NCI-H82 (cell line): ENCODE results near the gene ZNF423.

Experiments used
- DNase-seq: peaks from one replicate; lab custom pipeline; 2025; lab: John Stamatoyannopoulos, UW

Gene ZNF423

GRCh38 chr16:49552313-49552928 lies 303.5 kb downstream of the ZNF423 start:
- DNase-seq, result no peak

DNA sequence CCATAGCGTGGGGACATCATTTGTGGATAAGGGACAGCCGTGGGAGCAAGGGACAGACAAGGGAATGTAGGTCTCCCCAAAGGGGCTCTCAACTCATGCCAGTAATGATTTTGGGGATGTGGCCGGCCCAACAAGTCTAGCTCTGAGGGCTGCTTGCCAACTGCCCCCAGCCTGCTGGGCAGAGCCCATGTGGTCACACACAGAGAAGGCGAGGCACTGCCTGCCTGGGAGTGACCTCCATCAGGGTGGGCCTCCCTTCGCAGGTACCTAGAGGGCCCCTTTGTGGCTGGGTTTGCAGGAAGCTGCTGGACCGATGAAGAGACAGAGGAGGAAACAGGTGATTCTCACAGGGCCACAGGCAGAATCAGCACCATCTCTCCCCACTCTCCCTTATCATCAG lies 305.2 kb downstream of the ZNF423 start:
- no peak for DNase-seq

GRCh38 chr16:49550140-49550539 lies 305.8 kb downstream of the ZNF423 start:
- DNase-seq, result no peak

DNA sequence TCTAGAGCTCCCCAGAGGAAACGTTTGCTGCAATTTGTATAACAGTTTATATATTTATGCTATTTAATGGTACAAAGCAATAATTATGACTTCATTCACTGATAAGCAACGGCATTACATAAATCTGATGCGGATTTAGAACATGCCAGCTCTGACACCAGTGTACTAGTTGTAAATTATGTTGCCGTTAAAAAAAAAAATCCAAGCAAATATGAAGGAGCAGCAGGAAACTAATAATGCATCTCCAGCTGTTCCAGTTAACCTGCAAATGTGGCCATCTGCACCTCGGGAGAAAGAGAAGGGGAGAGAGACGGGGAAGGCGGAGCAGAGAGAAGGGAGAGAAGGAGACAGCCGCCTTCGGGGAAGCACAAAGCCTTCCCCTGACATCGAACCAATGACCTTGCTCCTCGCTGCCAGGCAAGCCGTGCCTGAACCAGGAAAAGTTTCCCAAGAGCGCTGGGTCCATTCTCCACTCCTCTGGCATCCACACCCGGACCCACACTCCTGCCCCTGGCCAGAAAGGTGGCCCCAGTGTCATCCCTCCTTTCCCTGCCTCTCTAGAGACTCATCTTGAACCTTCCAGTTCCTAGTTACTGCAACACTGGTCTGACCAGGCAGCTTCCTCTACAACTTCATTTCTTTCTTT lies 307.5 kb downstream of the ZNF423 start:
- DNase-seq, result peak; percentile 4

- no peak for DNase-seq
Measured at GRCh38 chr16:49547448-49547847, 308.5 kb downstream of the ZNF423 start.

DNA sequence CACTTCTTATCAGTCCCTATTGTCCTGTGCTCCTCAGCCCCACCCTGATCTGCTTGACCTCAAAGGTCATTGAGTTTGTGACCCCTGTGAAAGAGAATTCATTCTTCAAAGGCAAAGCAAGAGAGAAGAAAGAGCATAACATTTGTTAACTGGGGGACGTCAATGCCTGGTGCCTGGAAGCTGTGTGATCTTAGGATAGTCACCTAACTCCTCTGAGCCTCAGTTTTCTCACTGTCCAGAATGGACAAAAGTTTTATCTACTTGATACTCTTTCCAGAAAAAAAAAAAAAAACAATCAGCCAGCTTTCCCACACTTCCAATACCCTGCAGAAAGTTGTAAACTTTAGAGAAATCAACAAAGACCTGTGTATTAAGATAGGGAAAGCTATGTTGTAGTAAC lies 309.2 kb downstream of the ZNF423 start:
- no peak for DNase-seq

DNA sequence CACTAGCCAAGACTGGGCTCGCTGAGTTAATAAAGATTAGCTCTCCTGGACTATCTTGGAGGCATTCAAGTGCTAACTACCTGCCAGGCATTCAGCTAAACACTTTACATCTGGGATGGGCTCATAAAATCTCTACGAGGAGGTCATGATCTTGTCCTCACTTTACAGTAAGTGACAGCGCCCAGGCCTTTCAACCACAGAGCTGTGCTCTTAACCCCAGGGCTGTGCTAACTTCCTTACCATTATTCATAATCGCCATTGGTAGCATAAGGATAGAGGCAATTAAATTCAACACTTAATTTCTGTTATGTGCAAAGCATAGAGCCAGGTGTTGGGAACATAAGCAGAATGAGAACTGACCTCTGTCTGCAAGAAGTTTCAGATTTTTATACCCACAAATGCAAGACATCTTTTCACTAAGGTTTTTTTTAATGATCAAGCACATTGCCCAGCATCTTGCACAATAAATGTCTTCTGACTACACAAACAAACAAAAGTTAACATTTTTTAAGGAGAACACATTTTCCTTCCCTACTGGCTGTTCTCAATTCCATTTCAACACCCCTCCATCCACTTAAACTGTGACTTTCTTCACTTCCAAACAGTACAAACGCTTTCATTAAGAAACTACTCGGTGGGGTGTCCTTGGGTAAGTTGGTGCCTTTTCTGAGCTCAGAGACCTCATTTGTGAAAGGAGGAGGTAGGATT lies 310.0 kb downstream of the ZNF423 start:
- no peak for DNase-seq

- no peak for DNase-seq
Measured at GRCh38 chr16:49545243-49545642, 310.7 kb downstream of the ZNF423 start.

DNA sequence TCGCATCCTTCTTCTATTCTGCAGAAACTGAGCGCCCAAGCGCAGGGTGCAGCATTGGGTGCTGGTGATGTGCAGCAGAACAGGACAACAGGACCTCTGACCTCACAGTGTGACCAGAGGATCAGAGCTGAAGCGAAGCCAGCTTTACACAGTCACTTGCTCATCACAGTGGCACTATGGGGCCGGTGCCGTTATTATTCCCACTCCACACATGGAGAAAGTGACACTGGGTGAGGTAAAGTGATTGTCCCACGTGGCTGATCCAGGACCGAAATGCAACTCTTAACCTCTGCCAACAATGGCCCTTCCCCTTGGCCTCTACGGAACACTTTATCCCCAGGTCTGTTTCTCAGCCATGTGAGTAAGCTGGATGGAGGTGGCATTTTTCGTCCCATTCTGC lies 311.1 kb downstream of the ZNF423 start:
- no peak for DNase-seq

DNA sequence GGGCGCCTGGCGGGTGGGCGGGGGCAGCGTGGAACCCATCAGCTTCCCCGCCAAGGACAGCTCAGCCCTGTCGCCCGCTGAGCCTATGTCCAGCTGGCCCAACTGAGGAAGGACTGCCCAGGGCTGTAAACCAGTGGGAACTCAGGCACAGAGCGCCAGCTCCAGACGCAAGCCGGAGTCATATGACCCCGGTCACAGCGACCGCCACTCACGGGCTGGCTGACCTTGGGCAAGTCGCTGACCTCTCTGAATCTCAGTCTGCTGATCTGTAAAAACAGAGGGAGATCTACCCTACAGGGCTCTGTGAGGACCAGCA lies 312.3 kb downstream of the ZNF423 start:
- peak; percentile 26 for DNase-seq

- peak; percentile 85 for DNase-seq
Measured at GRCh38 chr16:49542946-49543630, 312.8 kb downstream of the ZNF423 start.

DNA sequence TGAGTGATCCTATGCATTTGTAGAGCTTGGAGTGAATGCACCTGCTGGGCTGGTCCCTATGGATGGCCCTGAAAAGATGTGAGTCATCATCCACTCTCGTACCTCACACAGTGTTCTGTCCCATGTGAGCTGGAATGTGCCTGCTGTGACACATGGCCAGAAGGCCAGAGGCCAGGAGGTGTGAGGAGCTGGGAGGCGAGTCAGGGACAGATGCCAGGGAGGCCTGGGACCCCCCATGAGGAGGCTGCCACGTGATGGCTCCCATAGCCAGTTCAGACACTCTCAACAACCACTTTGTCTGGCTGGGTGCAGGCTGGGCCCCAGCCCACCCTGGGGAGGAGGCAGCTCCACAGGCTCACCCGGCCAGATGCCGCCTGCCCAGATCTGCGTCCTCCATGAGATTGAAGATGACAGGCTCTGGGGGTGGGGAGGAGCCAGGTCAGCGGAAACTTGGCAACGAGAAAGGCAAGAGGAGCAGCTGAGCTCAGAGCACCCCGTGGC lies 313.5 kb downstream of the ZNF423 start:
- peak; percentile 68 for DNase-seq

- DNase-seq, result no peak
Measured at GRCh38 chr16:49540836-49541235, 315.1 kb downstream of the ZNF423 start.

DNA sequence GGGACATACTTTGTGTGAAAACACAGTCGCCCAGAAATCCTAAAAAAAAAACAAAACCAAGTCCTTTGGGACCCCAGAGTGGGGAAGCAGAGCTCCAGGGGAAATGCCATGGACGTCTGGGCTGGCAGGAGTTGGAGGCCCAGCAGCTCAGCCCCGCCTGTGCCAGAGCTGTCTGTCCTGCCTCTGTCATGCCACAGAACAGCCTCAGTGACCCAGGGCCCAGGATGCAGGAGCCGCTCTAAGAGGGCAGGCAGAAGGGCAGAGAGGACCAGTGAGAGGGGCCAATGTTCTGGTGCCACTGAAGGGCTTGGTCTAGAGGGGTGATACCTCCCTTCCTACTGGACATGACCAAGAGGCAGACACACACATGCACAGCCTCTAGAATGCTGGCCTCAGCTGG lies 316.2 kb downstream of the ZNF423 start:
- DNase-seq, result no peak

DNA sequence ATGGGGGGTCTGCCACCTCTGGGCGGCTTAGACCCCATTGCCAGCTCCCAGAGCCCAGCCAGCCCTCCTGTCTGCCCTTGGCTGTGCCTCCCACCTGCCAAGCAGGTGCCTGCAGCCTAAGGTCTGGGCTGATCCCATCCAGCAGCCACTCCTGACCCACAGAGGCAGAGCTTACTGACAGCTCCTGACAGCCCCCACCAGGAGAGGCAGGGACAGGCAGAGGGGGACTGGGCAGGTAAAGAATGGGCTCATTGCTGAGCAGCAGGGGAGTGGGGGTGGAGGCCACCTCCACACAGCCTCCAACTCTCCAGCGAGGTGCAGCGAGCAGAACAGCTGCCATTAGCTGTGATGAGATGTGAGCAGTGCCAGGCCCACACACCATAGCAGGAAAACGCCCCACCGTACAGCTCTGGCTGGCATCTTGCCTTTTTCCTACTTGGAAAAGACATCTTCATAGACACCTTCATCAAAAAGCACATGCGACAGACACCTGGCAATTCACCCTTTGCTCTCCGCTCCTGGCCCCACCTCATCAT lies 317.9 kb downstream of the ZNF423 start:
- DNase-seq, result no peak

DNA sequence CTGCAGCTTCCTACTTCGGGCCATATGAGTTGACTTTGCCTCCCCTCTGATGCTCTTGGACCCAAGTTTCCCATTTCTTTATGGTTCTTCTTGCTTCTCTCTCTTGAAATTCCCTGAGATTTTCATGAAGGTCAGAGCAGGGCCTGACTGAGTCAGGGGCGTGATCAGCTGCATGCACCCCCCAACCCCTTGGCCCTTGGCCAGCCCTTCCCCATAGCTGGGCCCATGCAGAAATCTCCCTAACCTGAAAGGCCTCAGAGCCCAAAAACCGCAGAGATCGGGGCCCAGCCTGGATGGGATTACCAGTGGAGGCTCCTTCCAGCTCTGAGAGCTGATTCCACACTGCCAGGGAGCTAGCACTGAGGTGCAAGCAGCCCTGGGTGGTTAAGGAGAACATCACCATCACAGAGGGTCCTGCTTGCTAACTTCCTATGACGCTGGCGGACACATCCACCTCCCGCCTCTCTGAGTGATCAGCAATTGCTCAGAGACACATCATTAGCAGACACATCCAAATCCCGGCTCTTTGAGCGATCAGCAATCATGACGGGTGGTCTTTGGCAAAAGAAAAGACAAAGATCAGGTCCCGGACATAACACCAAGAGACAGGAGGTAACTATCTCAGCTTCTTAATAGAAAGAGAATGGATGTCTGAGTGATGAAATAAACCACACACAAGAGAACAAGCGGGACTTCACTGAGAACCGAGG lies 320.9 kb downstream of the ZNF423 start:
- DNase-seq, result no peak

- DNase-seq, result no peak
Measured at GRCh38 chr16:49533422-49533821, 322.5 kb downstream of the ZNF423 start.

GRCh38 chr16:49532873-49533272 lies 323.0 kb downstream of the ZNF423 start:
- no peak for DNase-seq

DNA sequence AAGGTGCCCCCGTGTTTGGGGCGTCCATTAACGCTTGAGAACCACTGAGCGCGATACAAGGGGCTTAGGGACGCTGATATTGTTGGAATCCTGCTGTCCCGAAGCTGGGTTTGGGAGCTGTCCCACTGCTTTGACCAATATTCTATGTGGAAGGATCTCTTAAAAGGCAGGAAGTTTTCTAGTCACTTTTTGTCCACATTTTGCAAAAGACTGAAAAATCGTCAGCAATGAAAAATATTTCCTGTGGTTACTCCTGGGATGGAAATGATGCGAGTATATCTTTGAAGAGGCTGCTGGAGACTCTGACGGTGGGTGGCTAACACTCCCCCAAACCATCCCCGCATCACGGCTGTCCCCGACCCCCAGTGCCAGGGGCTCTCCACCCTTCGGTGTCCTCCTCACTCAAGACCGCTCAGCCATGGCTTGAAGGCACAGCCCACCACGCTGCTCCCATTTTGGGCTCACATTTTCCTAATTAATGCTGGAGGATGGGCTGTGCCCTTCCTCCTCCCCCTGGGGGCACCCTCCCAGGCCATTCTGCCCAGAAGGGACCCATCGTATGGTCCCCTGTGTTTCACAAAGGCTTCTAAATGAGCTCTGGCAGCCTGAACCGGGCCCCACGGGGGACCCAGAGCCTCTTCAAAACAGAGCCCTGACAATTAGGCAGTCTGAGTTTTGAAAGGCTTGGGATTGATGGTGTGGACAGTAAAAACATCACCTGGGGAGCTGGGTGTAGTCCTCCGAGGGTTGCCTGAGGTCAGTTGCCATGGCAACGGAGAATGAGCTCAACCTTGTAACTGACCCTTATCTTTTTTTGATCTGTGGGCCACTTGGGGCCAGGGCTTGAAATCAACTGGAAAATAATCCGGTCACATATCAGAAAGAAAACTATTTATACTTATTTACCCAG lies 323.7 kb downstream of the ZNF423 start:
- DNase-seq, result peak; percentile 8

DNA sequence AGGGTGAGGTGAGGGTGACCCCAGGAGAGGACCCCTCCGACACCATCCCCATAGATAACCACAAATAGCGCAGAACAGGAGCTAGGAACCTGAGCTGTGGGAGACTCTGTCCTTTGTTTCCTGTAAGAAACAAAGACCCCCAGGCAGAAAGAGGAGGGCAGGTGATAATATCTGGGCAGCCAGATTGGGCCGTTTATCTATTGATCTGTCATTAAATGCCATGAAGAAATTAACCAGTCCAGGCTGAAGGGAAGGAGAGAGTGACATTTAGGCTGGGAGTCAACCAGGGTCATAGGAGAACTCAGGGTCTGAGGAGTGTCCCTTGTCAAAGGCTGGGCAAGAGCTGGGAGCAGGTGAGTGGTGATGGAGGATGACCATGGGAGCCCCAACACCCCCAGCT lies 324.5 kb downstream of the ZNF423 start:
- DNase-seq, result no peak

GRCh38 chr16:49530427-49530970 lies 325.4 kb downstream of the ZNF423 start:
- DNase-seq, result no peak
